Measurements from ENCODE around the gene CNOT1.

GRCh38 chr16:58506241-58507194, 123.1 kb downstream of the CNOT1 start:
- TF ChIP-seq CTCF (conservative IDR thresholded peaks at IDR 0.05; ENCODE audit: low read depth, low read length) (no peak), POLR2A (IDR thresholded peaks at IDR 0.05; ENCODE audit: low read depth, low read length) (no peak), FOS (IDR thresholded peaks at IDR 0.05; ENCODE audit: low read depth, low read length) (no peak), MXI1 (IDR thresholded peaks at IDR 0.05; ENCODE audit: borderline replicate concordance, low read depth, low read length) (no peak), RAD21 (IDR thresholded peaks at IDR 0.05; ENCODE audit: low read length) (no peak), MAFK (IDR thresholded peaks at IDR 0.05; ENCODE audit: low read depth, low read length) (no peak), USF2 (IDR thresholded peaks at IDR 0.05; ENCODE audit: low read depth, low read length) (no peak), SMC3 (IDR thresholded peaks at IDR 0.05; ENCODE audit: low read depth, low read length) (no peak), RFX5 (IDR thresholded peaks at IDR 0.05; ENCODE audit: low read depth, low read length) (no peak), CEBPB (IDR thresholded peaks at IDR 0.05; ENCODE audit: low read depth, low read length) (no peak), RCOR1 (IDR thresholded peaks at IDR 0.05; ENCODE audit: insufficient replicate concordance, low read length) (no peak), CHD1 (IDR thresholded peaks at IDR 0.05; ENCODE audit: low read depth, low read length) (no peak), MAZ (IDR thresholded peaks at IDR 0.05; ENCODE audit: borderline replicate concordance, low read depth, low read length) (no peak)

Measured in IMR-90 (cell line).